K562 (cell line): ENCODE measurements around the gene ABCC1. TPM values are rescaled to one million over a fixed set of nuclear protein-coding genes. Genes with fewer than 3 reads are reported as not detected.

Source experiments
- ATAC-seq: fragments of 200-7000 bp; cut with Tn5 transposase; 3 replicates; pipeline ENCODE4 v1.9.1; 2020; ENCODE audit warnings: moderate library complexity
- BruUV-seq: library from RNA; stranded (reverse); fragments of 400-500 nt; replicated peaks from 2 replicates; lab custom pipeline; 2021; lab: Mats Ljungman, UMichigan
- CTCF ChIA-PET: fragments of 300-600 bp; formaldehyde crosslinking; extraction: SDS; loops from one replicate; lab custom pipeline; 2021; ENCODE audit warnings: low intra/inter-chr PET ratio; lab: Yijun Ruan, JAX
- POLR2A ChIA-PET: fragments of 300-600, 350-650 bp; sonication (Branson Sonifier 250); formaldehyde crosslinking; extraction: SDS; loops from one replicate; lab custom pipeline; 2021; ENCODE audit warnings: antibody characterized with exemption, inconsistent platforms; lab: Yijun Ruan, JAX
- DNase-seq, 4 experiments: peaks; one replicate each; pipeline versions ENCODE4 v3.0.0 to v3.0.0-alpha.2; 2011 to 2018; ENCODE audit warnings: low spot score in 3 of 4, mixed read lengths in 3 of 4; ENCODE audit errors: extremely low read depth in 1 of 4
- FAIRE-seq: peaks from 2 replicates; lab custom pipeline; 2011; peaks lifted over from hg19 to GRCh38; lab: Jason Lieb, UNC
- H2AFZ ChIP-seq: 2 replicates; pipeline ENCODE4 v1.6.0; 2011; ENCODE audit warnings: low read depth, low read length, control low read depth, inconsistent platforms
- H3K27ac ChIP-seq: fragments of 200-600 bp; 3 replicates; pipeline ENCODE4 v1.8.0; 2011; ENCODE audit warnings: low read depth, mild to moderate bottlenecking, control low read depth, inconsistent platforms, low read length, moderate library complexity, mixed read lengths; ENCODE audit errors: extremely low read depth
- H3K27me3 ChIP-seq, 2 experiments: fragments of 300-600 bp in 1 of 2; 2 replicates in 1 of 2; 3 replicates in 1 of 2; pipeline versions ENCODE4 v1.6.0 to v1.8.0; 2011; ENCODE audit warnings: inconsistent platforms in 2 of 2, low read length in 2 of 2, mild to moderate bottlenecking in 1 of 2, mixed read lengths in 1 of 2, moderate library complexity in 1 of 2; ENCODE audit not compliant: control insufficient read depth in 2 of 2, insufficient read depth in 2 of 2
- H3K36me3 ChIP-seq: fragments of 300-600 bp; 3 replicates; pipeline ENCODE4 v1.8.0; 2011; ENCODE audit warnings: mild to moderate bottlenecking, low read length, inconsistent platforms; ENCODE audit not compliant: control insufficient read depth, insufficient read depth
- H3K4me1 ChIP-seq, 2 experiments: fragments of 200-600 bp in 1 of 2; replicated peaks in 1 of 2; 2 replicates in 1 of 2; 3 replicates in 1 of 2; pipeline versions ENCODE4 v1.5.1 to v1.8.0; 2011; ENCODE audit warnings: inconsistent platforms in 2 of 2, low read length in 2 of 2, mild to moderate bottlenecking in 1 of 2, mixed read lengths in 1 of 2, moderate library complexity in 1 of 2; ENCODE audit not compliant: control insufficient read depth in 2 of 2, insufficient read depth in 2 of 2
- H3K4me2 ChIP-seq: 2 replicates; pipeline ENCODE4 v1.6.1; 2011; ENCODE audit warnings: low read length, control low read depth, inconsistent platforms, mixed read lengths; ENCODE audit not compliant: insufficient read depth
- H3K4me3 ChIP-seq: fragments of 200-600 bp; sonication (generic), shearing (Covaris generic); 2 replicates; pipeline ENCODE4 v1.5.1; 2016; ENCODE audit warnings: control low read depth, inconsistent platforms
- H3K79me2 ChIP-seq: fragments of 200-600 bp; 3 replicates; pipeline ENCODE4 v1.8.0; 2011; ENCODE audit warnings: low read length, inconsistent platforms; ENCODE audit not compliant: control insufficient read depth, insufficient read depth
- H3K9ac ChIP-seq, 2 experiments: 2 replicates each; pipeline versions ENCODE4 v1.6.0 to v1.6.1; 2011; ENCODE audit warnings: low read depth in 2 of 2, low read length in 2 of 2, control low read depth in 1 of 2, inconsistent platforms in 1 of 2, mild to moderate bottlenecking in 1 of 2, mixed read lengths in 1 of 2; ENCODE audit not compliant: insufficient read depth in 1 of 2
- H3K9me1 ChIP-seq: one replicate; pipeline ENCODE4 v1.6.0; 2011; ENCODE audit warnings: inconsistent platforms, mild to moderate bottlenecking, low read length, moderate library complexity; ENCODE audit not compliant: control insufficient read depth, insufficient read depth
- H3K9me3 ChIP-seq: replicated peaks from 2 replicates; pipeline ENCODE4 v1.5.1; 2011; ENCODE audit warnings: low read depth, low read length, inconsistent platforms; ENCODE audit not compliant: control insufficient read depth, insufficient read depth
- H4K20me1 ChIP-seq: replicated peaks from 2 replicates; pipeline ENCODE4 v1.6.1; 2011; ENCODE audit warnings: low read length, inconsistent platforms, mixed read lengths; ENCODE audit not compliant: control insufficient read depth, insufficient read depth
- FOSL1 ChIP-seq: fragments of 200-800 bp; sonication (Bioruptor generic); conservative IDR thresholded peaks from 2 replicates; pipeline ENCODE4 v1.6.1; 2016; ENCODE audit warnings: missing genetic modification characterization, missing compliant biosample characterization
- HLTF ChIP-seq: fragments of 450-650 bp; IDR thresholded peaks from 2 replicates; pipeline ENCODE4 v1.6.1; 2016
- JUNB ChIP-seq: fragments of 450-650 bp; formaldehyde crosslinking; conservative IDR thresholded peaks from 2 replicates; pipeline ENCODE4 v1.4.0; 2020; ENCODE audit warnings: mild to moderate bottlenecking
- PHB ChIP-seq: fragments of 250-450 bp; sonication (Bioruptor Pico); IDR thresholded peaks from 2 replicates; pipeline ENCODE4 v1.5.0; 2021
- RBM34 ChIP-seq: fragments of 200-400 bp; formaldehyde crosslinking; IDR thresholded peaks from 2 replicates; pipeline ENCODE4 v1.6.1; 2018; ENCODE audit warnings: low read length, borderline replicate concordance; ENCODE audit not compliant: insufficient read depth
- SIRT6 ChIP-seq: IDR thresholded peaks from one replicate; pipeline ENCODE4 v1.6.1; 2012; ENCODE audit warnings: low read depth, mild to moderate bottlenecking, control low read depth, inconsistent platforms, low read length, moderate library complexity
- SMARCC2 ChIP-seq: fragments of 450-650 bp; IDR thresholded peaks from 2 replicates; pipeline ENCODE4 v1.6.1; 2017; ENCODE audit warnings: antibody characterized with exemption, moderate library complexity, mild to moderate bottlenecking, low read depth
- TCFL5 ChIP-seq: fragments of 250-450 bp; sonication (Bioruptor Pico); conservative IDR thresholded peaks from 2 replicates; pipeline ENCODE4 v1.6.1; 2021; ENCODE audit warnings: mild to moderate bottlenecking, moderate library complexity, matching md5 sums
- ZNF444 ChIP-seq: fragments of 250-450 bp; sonication (Bioruptor Pico); IDR thresholded peaks from 2 replicates; pipeline ENCODE4 v1.4.0; 2020; ENCODE audit warnings: mild to moderate bottlenecking, moderate library complexity
- ZNF609 ChIP-seq: sonication (generic); formaldehyde crosslinking; IDR thresholded peaks from 2 replicates; pipeline ENCODE4 v1.8.1; 2023; ENCODE audit warnings: missing genetic modification reagents, mild to moderate bottlenecking, borderline replicate concordance
- WGBS: fragments of 100-300 bp; shearing (Covaris generic); methylation state at CpG from one replicate; pipeline ENCODE4 v1.1.6; 2016; ENCODE audit warnings: low coverage, mixed read lengths; ENCODE audit not compliant: insufficient coverage; ENCODE audit errors: missing lambda C conversion rate; 5-methylcytosine and 5-hydroxymethylcytosine counted together
- in situ Hi-C: fragments of 300-500 bp; cut with MboI; formaldehyde crosslinking; loops from 4 replicates; pipeline ENCODE4 v1.15.0; 2018; ENCODE audit warnings: inconsistent platforms, mixed read lengths
- intact Hi-C: fragments of 100-400 bp; cut with micrococcal nuclease; formaldehyde crosslinking; loops from 2 replicates; pipeline ENCODE4 v1.14.2; 2022
- polyA plus RNA-seq, 8 experiments: library from polyadenylated mRNA; depleted of rRNA in 4 of 8; stranded (reverse) in 5 of 8; unstranded in 3 of 8; fragments of >200 nt; fragmentation: Nextera tagmentation in 2 of 8; fragmentation: Illumina TruSeq in 1 of 8; extraction: Ambion mirVana in 2 of 8; extraction: Trizol in 1 of 8; gene quantifications; 2 replicates each; pipeline versions ENCODE4 v1.2.1 to v1.2.3, GENCODE V29; 2011 to 2014; ENCODE audit warnings: inconsistent platforms in 1 of 8, missing spikeins in 1 of 8
- total RNA-seq, 7 experiments: library from RNA; depleted of rRNA in 6 of 7; stranded (reverse); fragments of >200 nt in 6 of 7; fragmentation: Illumina TruSeq in 2 of 7; extraction: Trizol in 2 of 7; gene quantifications; 2 replicates each; pipeline versions ENCODE4 v1.2.1 to v1.2.3, GENCODE V29; 2011 to 2021; ENCODE audit warnings: low replicate concordance in 1 of 7
- TF ChIP-seq, protein P1 (sequence below): sonication (generic); formaldehyde crosslinking; IDR thresholded peaks from 2 replicates; pipeline ENCODE4 v1.8.1; 2022; ENCODE audit warnings: missing genetic modification reagents
- TF ChIP-seq, protein P2 (sequence below): fragments of 200-800 bp; sonication (Bioruptor generic); IDR thresholded peaks from 2 replicates; pipeline ENCODE4 v1.6.1; 2016; ENCODE audit warnings: missing genetic modification characterization, missing compliant biosample characterization

ABCC1 gene
- total and polyA plus RNA-seq, 9 of the 15 experiments (the other 6 are each of a cell fraction or from before 2014, with no cell fraction given), result 3.9 to 41.6 (median 10.0) TPM

DNA sequence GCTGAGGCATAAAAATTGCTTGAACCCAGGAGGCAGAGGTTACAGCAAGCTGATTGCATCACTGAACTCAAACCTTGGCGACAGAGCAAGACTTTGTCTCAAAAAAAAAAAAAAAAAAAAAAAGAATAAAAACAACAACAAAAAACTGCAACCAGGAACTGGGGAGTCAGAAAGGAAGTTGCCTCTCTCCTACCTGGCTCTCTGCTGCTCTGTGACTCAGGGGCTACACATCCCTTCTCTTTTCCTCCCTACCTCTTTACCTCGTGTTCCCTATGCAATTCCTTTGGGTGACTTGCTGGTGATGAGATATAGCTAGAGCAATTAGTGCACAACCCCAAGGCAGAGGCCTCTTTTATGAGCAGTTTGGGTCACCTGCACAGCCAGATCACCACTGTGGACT, 95.9 kb downstream of the ABCC1 start:
- in situ Hi-C loops (no loop called here), intact Hi-C loops (no loop called here)
- DNase-seq (no peak), FAIRE-seq (no peak), ATAC-seq (no peak)
- H3K36me3 ChIP-seq, result peaks cover 83% of the 10 kb centered on the region; the same call in 2 of the 3 replicates
- no peak overlapping the region for H3K4me2 ChIP-seq
- no peaks in the 10 kb centered on the region for H3K79me2 ChIP-seq
- no peaks in the 10 kb centered on the region for H3K27me3 ChIP-seq
- WGBS, result 25% methylated on average over 1 of the region's 2 CpGs
- H3K9me3 ChIP-seq, result no peaks in the 10 kb centered on the region
- BruUV-seq, result no TSS peak
- H3K9me1 ChIP-seq, result peaks cover 4% of the 10 kb centered on the region
- no peaks in the 10 kb centered on the region for H4K20me1 ChIP-seq
- H3K4me1 ChIP-seq, result no peaks in the 10 kb centered on the region; a peak in 1 of 5 replicates
- no peak overlapping the region for H2AFZ ChIP-seq
- no peak overlapping the region for H3K4me3 ChIP-seq
- H3K27ac ChIP-seq, result no peak overlapping the region
- POLR2A ChIA-PET, result interaction anchor here (0.7 to 2.0 kb wide), 3 partner anchors 8 to 14 kb away, joined by 3 to 5 read pairs (median 5); no protein-coding TSS in a partner anchor
- H3K9ac ChIP-seq, result no peak overlapping the region
- CTCF ChIA-PET, result no interaction called here
- TF ChIP-seq SIRT6 (no peak), FOSL1 (no peak), HLTF (no peak), RBM34 (no peak), ZNF444 (CRISPR knock-in tag) (no peak), JUNB (CRISPR knock-in tag) (no peak), TCFL5 (CRISPR knock-in tag) (no peak), SMARCC2 (no peak), PHB (CRISPR knock-in tag) (no peak), ZNF609 (no peak)
- TF ChIP-seq, protein P1, sequence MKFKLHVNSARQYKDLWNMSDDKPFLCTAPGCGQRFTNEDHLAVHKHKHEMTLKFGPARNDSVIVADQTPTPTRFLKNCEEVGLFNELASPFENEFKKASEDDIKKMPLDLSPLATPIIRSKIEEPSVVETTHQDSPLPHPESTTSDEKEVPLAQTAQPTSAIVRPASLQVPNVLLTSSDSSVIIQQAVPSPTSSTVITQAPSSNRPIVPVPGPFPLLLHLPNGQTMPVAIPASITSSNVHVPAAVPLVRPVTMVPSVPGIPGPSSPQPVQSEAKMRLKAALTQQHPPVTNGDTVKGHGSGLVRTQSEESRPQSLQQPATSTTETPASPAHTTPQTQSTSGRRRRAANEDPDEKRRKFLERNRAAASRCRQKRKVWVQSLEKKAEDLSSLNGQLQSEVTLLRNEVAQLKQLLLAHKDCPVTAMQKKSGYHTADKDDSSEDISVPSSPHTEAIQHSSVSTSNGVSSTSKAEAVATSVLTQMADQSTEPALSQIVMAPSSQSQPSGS, result no peak
- TF ChIP-seq, protein P2, sequence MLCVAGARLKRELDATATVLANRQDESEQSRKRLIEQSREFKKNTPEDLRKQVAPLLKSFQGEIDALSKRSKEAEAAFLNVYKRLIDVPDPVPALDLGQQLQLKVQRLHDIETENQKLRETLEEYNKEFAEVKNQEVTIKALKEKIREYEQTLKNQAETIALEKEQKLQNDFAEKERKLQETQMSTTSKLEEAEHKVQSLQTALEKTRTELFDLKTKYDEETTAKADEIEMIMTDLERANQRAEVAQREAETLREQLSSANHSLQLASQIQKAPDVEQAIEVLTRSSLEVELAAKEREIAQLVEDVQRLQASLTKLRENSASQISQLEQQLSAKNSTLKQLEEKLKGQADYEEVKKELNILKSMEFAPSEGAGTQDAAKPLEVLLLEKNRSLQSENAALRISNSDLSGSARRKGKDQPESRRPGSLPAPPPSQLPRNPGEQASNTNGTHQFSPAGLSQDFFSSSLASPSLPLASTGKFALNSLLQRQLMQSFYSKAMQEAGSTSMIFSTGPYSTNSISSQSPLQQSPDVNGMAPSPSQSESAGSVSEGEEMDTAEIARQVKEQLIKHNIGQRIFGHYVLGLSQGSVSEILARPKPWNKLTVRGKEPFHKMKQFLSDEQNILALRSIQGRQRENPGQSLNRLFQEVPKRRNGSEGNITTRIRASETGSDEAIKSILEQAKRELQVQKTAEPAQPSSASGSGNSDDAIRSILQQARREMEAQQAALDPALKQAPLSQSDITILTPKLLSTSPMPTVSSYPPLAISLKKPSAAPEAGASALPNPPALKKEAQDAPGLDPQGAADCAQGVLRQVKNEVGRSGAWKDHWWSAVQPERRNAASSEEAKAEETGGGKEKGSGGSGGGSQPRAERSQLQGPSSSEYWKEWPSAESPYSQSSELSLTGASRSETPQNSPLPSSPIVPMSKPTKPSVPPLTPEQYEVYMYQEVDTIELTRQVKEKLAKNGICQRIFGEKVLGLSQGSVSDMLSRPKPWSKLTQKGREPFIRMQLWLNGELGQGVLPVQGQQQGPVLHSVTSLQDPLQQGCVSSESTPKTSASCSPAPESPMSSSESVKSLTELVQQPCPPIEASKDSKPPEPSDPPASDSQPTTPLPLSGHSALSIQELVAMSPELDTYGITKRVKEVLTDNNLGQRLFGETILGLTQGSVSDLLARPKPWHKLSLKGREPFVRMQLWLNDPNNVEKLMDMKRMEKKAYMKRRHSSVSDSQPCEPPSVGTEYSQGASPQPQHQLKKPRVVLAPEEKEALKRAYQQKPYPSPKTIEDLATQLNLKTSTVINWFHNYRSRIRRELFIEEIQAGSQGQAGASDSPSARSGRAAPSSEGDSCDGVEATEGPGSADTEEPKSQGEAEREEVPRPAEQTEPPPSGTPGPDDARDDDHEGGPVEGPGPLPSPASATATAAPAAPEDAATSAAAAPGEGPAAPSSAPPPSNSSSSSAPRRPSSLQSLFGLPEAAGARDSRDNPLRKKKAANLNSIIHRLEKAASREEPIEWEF (CRISPR knock-in tag), result no peak
